Measurements from ENCODE around the gene TBC1D4.

DNA sequence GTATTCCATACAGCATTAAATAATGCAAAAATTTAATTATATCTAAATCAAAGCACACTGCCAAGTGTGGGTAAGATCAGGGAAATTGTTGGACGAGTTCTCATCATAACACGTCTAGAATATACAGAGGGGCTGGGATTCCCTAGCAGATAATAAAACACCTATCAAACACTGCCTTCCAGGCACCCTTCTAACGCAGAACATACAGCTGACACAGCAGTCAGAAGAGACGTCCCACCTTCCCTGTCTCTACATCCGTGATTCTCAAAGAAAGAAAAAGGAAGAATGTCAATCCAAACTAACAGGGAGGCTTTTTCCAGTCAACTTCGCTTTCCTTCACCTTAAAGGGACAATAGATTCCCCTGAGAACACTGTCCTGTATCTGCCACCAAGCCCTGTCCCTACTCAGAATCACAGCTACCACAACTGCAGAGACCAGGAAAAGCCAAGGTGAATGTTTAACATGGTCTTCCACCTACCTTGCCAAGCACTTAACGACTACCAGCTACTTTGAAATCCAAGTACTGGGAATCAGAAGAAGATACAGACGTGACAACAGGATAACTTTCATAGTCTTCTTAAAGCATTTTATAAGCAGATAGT, 38.5 kb downstream of the TBC1D4 start:
- TF ChIP-seq POLR2AphosphoS5 (IDR thresholded peaks at IDR 0.05; ENCODE audit: low read depth, low read length) (no peak), FOXP2 (optimal IDR thresholded peaks at IDR 0.05; ENCODE audit: borderline replicate concordance, extremely low read depth, extremely low read length, insufficient read depth) (no peak), TAF1 (IDR thresholded peaks at IDR 0.05; ENCODE audit: borderline replicate concordance, insufficient read depth, low read length) (no peak)
- TF ChIP-seq, protein P1, sequence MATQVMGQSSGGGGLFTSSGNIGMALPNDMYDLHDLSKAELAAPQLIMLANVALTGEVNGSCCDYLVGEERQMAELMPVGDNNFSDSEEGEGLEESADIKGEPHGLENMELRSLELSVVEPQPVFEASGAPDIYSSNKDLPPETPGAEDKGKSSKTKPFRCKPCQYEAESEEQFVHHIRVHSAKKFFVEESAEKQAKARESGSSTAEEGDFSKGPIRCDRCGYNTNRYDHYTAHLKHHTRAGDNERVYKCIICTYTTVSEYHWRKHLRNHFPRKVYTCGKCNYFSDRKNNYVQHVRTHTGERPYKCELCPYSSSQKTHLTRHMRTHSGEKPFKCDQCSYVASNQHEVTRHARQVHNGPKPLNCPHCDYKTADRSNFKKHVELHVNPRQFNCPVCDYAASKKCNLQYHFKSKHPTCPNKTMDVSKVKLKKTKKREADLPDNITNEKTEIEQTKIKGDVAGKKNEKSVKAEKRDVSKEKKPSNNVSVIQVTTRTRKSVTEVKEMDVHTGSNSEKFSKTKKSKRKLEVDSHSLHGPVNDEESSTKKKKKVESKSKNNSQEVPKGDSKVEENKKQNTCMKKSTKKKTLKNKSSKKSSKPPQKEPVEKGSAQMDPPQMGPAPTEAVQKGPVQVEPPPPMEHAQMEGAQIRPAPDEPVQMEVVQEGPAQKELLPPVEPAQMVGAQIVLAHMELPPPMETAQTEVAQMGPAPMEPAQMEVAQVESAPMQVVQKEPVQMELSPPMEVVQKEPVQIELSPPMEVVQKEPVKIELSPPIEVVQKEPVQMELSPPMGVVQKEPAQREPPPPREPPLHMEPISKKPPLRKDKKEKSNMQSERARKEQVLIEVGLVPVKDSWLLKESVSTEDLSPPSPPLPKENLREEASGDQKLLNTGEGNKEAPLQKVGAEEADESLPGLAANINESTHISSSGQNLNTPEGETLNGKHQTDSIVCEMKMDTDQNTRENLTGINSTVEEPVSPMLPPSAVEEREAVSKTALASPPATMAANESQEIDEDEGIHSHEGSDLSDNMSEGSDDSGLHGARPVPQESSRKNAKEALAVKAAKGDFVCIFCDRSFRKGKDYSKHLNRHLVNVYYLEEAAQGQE (IDR thresholded peaks at IDR 0.05; ENCODE audit: insufficient read depth in 1 of 2, low read depth in 2 of 2, low read length in 2 of 2): no peak
